GM19452 (cell line): ENCODE measurements around the gene DDX39B.
"Not testable (repeated sequence)": the region's sequence is repeated elsewhere in the genome, so short reads cannot be mapped to it uniquely, and the experiment has no call there.

Source experiments
- ATAC-seq: cut with Tn5 transposase; IDR thresholded peaks from one replicate; pipeline ENCODE4 v1.9.1; 2021; ENCODE audit not compliant: unreplicated experiment

DDX39B gene

DNA sequence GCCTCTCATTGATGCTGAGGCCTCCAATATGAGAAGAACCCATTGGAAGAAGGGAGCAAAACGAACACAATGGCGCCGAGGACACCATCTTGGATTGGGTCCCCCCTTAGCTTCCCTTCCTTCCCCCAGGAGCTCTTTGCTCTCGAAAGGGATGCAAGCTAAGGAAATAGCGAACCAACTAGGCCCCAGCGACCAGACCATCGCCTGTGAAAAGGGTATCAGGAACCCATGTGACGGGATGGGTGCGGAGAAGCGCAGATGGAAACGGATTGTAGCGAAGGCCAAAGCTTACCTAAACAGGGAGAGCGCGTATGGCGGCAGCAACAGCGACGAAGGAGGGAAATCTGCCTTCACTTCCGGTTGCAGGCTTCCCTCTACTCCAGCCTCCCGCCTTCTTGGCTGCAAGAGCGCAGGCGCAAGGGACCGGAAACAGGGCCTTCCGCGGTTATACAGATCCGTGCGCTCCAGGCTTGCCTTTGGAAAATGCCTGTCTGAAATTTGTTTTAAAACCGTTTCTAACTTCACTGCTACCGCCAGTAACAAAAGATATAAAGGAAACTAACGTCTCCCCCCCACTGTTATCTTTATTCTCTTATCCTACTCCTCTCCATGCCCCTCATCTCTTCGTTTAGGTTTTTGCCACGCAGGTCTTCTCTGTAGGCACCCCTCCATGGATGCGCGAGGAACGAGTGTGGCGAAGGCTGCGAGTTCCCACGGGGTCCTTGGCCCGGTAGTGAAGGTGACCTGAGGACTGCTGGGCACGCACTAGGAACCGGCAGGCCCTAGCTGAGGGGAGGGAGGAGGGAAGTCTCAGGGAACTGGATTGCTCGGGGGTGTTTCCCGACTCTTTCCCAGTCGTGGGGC lies at the start of gene DDX39B:
Gene DDX39B (minus strand): TSS at position 346 of the 864 bp plus-strand sequence. CDS start 1,471 bp downstream, outside the sequence.
- peak; percentile 63 for ATAC-seq

DNA sequence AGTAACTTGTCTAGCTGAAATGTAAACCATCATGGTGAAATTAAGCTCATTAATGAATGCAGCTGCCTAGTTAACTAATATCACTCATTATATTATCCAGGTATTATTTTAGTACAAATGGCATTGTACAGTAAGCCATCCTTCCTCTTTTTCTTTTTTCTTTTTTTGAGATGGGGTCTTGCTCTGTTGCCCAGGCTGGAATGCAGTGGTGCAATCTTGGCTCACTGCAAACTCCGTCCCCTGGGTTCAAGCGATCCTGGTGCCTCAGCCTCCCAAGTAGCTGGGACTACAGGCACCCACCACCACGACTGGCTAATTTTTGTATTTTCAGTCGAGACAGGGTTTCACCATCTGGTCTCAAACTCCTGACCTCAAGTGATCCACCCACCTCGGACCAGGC lies 48.9 kb upstream of the DDX39B start:
- not testable (repeated sequence) for ATAC-seq

DNA sequence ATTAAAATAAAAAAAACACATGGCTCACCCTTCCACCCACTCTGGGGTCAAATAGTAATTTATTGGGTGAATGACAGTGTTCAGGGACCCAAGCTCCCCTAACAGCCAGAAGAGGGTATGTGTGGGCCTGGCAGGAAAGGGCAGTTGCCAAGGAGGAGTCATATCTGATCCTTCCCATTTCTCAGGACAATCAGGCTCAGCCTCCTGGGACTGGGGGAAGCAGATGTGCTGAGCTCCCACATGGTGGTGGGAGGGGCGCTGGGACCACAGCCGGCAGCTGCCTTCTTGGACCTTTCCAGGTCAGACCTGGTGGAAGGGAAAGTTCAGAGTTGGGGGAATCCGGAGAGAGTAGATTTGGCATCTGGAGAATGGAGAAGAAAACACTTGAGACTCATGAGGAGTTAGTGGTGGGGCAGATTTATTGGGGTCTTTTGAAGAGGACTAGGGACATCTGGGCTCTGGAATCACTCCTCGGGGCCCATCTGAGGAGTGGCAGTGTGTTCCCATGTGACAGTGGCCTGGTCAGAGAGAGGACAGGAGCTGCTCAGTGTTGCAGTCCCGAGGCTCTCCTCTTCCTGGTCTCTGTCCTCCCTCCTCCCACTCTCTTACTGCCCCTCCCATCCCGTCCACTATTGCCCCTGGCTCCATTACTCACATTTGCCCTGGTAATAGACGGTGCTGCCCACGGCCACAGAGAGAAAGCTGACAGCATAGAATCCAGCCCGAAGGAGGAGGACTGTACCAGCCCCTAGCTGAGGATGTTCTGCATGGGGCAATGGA lies 47.3 kb upstream of the DDX39B start:
- no peak for ATAC-seq

DNA sequence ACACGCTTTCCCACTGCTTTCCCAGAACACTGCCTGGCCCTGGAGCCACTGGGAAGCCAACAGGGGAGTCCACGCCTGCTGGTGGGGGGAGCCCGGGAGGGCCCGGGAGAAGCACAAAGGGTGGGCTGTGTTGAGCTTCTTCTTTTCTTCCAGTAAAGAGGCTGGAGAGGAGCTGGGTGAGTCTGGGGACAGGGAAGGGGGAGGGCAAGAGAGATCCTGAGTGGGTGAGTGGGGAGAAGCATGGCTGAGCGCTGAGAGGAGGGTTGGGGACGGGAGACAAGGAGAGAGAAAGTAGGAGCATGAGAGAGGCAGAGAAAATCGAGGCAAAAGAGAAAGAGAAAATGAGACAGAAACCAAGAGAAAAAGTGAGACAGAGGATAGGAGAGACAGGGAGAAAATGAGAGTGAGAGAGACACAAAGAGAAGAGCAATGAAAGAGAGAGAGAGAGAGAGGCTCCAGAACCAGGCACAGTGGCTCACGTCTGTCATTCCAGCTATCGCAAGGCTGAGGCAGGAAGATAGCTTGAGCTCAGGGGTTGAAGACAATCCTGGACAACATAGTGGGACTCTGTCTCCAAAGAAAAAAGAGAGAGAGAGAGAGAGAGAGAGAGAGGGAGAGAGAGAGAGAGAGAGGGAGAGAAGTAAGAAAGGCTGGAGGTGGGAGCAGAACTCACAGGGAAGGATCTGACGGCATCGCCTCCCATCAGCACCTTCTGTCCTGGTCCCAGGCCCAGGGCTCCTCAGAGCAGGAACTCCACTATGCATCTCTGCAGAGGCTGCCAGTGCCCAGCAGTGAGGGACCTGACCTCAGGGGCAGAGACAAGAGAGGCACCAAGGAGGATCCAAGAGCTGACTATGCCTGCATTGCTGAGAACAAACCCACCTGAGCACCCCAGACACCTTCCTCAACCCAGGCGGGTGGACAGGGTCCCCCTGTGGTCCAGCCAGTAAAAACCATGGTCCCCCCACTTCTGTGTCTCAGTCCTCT lies 46.3 kb upstream of the DDX39B start:
- ATAC-seq: no peak

DNA sequence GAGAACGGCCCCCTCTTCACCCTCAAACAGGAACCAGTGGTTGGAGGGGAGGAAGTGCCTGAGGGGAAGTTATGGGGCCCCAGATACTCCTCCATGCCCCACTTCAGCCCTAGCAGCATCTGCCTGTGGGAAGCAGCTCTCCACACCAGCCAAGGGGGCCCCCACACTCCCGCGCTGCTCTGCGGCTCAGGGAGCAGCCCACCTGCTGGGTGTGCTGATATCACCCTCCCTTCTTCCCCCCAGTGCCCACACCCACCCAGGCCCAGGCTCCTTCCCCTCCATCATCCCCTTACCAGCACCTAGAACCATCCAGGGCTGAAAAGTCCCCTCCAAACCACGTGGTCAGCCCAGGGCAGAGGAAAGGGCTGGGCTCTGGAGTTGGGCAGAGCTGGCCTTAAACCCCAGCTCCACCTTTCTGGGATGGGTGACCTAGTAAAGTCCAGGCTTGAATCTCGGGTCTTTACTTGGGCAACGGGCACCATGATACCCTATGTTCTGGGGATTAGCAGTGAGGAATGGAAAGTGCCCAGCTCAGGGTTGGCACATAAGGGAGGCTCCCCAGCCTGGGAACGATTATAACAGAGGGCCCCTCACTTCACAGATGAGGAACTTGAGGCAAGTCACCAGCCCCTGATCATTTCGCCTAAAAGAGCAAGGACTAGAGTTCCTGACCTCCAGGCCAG lies 44.9 kb upstream of the DDX39B start:
- no peak for ATAC-seq

DNA sequence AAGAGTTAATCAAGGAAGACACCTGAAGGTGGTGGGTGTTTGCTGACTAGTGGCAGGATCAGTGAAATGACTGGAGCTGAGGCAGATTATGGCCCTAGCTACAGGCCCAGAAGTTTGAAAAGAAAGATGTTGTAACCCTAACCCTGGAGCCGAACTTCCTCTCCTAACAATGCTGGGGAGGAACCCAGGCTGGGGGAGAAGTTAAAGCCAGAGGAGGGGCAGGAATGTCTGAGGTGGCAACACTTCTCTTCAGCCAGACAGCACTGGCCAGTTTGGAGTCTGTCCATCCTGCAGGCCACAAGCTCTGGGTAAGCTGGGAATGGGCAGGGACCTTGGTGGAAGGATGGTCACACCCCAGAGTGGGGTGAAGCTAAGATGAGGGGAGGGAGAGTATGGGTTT lies 44.2 kb upstream of the DDX39B start, which contains the start of gene LST1:
Gene LST1 (plus strand): TSS at position 270 of the 400 bp plus-strand sequence. CDS start 1,023 bp downstream, outside the sequence.
- no peak for ATAC-seq

DNA sequence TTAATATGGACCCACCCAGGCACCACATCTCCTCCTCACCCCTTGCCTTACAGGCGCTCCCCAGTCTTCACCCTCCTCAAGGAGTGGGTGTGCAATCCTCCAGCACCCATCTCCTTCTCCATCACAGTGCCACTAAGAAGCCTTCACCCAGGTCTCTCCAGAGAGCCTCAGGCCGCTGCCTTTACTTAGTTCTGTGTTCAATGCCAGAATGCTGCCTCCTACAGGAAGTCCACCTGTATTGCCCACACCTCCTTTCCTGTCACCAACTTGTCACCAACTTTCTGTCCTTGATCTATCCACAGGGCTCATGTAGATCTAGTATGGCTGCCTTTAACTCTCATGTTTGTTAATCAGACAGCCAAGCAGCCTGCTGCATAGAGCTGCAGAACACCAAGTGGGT lies 43.7 kb upstream of the DDX39B start:
- ATAC-seq: no peak

DNA sequence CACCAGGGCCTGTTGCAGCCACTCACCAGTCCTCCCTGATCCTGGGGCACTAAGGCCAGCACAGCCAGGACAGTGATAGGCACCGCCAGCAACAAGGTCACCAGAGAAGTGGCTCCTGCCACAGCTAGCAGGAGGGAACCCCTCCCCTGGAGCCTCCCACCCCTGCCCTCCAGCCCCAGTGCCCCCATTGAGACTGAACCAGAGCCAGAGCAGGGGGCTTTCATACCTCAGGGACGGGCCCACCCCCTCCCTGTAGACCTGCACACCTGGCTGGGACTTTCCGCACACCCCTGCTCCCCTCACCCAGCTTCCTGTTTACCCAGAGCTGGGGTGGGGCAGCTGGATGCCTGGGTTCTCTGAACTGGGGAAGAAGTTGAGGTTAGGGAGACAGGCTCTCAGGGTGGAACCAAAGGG lies 40.4 kb upstream of the DDX39B start, which contains the start of gene LTB:
Gene LTB (minus strand): TSS at position 195 of the 414 bp plus-strand sequence. CDS start 7 bp downstream, at position 188.
- no peak for ATAC-seq

DNA sequence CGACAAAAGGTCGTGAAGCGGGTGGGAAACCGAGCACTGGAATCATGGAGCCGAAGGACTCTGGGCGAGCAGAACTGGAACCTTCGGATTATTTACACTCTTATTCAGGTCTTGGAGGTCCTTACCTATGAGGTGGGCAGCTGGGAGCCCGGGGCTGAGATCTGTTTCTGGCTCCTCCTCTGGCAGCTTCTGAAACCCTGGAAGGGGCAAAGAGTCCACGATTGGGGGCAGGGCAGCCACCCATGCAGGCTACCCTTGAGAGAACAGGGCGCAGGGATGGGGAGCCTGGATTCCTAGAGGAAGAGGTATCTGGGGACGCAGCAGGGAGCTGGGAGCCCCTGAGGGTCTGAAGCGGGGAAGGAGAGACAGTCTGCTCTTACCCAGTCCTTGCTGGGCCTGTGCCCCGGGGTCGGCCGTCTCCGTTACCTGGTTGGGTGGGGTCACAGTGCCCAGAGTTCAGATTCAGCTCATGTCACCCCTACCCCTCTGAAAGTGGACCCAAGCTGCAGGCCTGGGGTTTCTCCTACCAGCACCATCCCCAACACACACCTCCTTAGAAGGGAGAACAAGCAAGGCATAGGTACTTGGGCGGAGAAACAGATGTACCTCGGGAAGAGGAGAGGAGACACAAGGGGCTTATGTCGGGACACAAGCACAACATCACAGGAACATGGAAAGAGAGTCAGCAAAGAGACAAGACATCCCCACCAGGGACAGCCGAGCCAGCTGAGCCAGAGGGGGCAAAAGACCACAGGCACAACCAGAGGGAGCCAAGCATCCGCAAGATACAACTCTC lies 39.8 kb upstream of the DDX39B start:
- ATAC-seq: no peak

DNA sequence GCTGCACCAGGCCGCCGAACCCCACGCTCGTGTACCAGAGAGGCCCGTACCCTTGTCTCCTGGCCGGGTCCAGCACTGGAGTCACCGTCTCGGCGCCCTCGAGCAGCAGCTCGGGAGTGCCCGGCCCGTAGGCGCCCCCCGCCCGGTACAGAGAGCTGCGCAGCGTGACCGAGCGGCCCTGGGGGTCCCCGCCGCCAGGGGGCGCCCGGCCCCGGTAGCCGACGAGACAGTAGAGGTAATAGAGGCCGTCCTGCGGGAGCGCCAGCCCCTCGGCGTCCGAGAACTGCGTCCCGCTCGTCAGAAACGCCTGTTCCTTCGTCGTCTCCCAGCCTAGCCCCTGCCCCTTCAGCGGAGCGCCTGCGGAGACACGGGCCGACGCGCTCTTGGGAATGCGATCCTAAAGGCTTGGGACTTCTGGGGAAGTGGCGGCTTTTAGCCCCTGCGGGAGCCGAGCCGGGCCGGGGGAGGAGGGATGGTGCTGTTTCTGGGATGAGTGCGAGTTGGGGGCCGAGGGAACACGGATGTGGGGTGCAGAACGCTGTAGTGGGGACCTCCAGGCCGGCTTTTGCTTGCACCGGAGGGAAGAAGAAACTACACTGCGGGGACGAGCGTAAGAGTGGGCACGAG lies 39.1 kb upstream of the DDX39B start:
- peak; percentile 70 for ATAC-seq

DNA sequence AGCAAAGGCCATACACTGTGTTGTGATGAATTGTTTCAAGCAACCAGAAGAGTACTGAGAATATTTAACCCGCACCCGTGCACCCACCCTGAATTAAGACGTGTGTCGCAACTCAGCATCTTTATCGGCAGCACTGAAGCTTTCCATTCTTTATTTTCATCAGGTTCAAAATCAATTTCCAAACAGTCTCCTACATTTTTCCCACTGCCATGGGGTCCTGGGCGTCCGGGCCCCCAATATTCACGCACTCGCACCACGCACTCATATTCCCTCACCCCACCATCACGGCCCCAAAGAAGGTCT lies 38.6 kb upstream of the DDX39B start:
- ATAC-seq: no peak

DNA sequence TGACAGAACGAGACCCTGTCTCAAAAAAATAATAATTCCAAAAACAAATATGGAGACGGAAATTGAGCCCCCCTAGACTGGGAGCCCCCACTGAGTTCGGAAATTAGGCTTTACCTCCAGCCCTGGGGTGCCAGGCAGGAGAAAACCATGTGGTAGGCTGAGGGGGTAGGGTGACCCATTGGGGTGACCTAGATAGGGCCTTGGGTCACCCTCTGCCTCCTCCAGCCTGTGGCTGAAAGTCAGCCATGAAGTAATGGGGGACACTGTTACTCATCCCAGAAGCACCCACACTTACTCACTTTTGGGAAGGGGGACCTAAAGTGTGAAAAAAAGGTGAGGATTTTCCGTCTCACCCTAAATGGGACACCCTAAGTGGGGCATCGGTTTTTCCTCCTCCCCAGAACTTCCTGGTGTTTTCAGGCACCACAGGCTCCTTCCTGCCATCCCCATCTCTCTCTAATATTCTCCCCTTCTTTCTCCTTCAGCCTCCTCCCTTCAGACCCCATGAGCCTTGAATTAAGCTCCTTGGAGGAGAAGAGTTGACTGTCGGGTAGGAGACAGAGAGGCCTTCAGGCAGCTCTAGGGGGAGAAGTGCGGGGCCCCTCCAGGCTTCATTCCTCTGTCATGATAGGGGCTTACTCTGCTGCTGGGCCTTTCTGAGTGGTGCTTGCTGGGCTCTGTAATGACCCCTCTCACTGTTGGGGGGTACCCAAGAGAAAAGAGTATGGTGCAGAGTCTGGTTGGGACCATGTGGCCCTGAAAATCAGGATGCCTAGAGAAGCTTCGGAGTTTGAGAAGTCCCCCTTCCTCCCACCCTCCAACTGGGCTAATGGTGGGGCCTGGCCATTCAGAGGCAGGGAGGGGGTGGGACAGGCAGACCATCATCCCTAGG lies 38.0 kb upstream of the DDX39B start:
- no peak for ATAC-seq

DNA sequence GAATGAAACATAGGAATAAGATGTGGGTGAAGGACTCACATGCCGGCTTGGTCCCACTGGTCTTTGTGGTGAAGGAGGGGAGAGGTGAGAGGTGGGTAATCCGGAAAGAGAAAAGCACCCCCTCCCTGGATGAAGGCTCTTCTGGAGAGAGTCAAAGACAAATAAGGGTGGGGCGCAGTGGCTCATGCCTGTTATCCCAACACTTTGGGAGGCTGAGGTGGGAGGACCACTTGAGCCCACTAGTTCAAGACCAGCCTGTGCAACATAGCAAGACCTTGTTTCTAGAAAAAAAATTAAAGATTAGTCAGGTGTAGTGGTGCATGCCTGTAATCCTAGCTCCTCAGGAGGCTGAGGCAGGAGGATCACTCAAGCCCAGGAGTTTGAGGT lies 37.3 kb upstream of the DDX39B start:
- no peak for ATAC-seq

DNA sequence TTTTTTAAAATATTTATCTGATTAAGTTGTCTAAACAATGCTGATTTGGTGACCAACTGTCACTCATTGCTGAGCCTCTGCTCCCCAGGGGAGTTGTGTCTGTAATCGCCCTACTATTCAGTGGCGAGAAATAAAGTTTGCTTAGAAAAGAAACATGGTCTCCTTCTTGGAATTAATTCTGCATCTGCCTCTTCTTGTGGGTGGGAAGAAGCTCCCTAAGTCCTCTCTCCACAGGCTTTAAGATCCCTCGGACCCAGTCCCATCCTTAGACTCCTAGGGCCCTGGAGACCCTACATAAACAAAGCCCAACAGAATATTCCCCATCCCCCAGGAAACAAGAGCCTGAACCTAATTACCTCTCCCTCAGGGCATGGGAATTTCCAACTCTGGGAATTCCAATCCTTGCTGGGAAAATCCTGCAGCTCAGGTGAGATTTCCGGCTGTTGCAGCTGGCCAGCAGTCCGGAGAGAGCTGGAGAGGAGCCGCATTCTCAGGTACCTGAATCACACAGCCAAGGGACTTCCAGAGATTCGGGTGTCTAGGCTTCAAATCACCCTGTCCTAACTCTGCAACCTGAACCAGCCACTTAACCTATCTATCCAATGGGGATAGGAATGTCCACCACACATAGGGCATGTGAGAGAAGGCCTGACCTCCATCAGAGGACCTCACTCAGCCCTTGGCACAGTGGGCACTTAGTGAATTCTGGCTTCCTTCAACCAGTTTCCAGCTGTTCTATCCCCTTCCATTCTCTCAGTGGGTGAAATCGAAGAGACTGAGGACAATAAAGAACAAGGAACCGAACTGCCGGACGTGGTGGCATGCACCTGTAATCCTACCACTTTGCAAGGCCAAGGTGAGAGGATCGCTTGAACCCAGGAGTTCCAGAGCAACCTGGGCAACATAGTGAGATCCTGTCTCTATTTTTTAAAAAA lies 36.6 kb upstream of the DDX39B start:
- ATAC-seq: no peak

DNA sequence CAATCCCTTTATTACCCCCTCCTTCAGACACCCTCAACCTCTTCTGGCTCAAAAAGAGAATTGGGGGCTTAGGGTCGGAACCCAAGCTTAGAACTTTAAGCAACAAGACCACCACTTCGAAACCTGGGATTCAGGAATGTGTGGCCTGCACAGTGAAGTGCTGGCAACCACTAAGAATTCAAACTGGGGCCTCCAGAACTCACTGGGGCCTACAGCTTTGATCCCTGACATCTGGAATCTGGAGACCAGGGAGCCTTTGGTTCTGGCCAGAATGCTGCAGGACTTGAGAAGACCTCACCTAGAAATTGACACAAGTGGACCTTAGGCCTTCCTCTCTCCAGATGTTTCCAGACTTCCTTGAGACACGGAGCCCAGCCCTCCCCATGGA lies 35.8 kb upstream of the DDX39B start:
- no peak for ATAC-seq

DNA sequence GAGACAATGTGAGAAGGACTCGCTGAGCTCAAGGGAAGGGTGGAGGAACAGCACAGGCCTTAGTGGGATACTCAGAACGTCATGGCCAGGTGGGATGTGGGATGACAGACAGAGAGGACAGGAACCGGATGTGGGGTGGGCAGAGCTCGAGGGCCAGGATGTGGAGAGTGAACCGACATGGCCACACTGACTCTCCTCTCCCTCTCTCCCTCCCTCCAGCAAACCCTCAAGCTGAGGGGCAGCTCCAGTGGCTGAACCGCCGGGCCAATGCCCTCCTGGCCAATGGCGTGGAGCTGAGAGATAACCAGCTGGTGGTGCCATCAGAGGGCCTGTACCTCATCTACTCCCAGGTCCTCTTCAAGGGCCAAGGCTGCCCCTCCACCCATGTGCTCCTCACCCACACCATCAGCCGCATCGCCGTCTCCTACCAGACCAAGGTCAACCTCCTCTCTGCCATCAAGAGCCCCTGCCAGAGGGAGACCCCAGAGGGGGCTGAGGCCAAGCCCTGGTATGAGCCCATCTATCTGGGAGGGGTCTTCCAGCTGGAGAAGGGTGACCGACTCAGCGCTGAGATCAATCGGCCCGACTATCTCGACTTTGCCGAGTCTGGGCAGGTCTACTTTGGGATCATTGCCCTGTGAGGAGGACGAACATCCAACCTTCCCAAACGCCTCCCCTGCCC lies 35.2 kb upstream of the DDX39B start:
- no peak for ATAC-seq
